ENCODE results near the gene CDKN2AIP. TPM values are rescaled to one million over a fixed set of nuclear protein-coding genes. Genes with fewer than 3 reads are reported as not detected.

The CDKN2AIP gene
- total RNA-seq, 1 experiment from 2014 or later, result 24.0 TPM

DNA sequence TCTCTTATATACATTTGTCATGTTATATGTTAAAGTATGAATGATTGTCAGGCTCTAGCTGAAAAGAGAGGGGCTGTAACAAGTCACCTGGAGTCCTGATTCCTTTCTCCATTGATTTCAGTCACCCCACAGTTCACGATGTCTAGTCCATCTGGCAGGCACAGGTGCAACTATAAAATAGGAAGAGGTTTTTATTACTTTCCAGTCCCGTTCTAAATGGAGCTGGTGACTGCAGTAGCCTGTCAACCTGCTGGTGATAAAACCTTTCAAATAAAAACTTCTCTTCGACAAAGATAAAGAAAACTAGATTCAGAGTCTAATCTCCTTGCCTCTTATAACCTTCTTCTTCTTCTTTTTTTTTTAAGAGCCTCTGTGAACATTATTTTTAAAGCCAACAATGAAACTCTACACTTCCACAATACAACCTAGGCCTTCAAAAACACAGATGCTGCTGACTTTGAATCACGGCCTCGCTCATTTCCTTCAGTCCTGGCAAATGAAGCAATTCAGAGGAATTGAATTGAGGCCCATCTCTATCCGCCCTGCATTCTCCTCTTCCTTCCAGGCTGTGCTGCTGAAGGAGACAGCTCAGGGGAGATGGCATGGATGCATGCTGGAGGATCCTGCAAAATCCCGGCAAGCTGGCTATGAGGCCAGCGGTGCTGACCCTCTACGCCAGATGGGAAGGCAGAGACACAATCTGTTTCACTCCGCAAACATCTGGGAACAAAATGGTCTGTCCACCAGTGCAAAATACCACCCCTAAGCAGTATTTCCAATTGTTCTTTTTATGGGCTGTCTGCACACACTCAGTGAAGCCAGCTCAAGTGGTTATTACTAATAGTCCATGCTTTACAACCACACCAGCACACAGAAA lies 27.3 kb upstream of the CDKN2AIP start:
- Histone ChIP-seq H3K23ac (ENCODE audit: insufficient read length, low read depth, low read length) (no peak overlapping the region), H3K79me1 (ENCODE audit: insufficient read depth, low read depth, low read length, poor library complexity, severe bottlenecking) (no peaks in the 10 kb centered on the region), H3K27me3 (ENCODE audit: insufficient read depth, low read length) (no peaks in the 10 kb centered on the region), H3K56ac (ENCODE audit: insufficient read length, low read depth, low read length) (no peak overlapping the region), H4K8ac (replicated peaks; ENCODE audit: insufficient read length, low read depth, low read length) (no peak overlapping the region), H3K18ac (ENCODE audit: insufficient read length, low read depth, low read length) (no peak overlapping the region), H3K27ac (ENCODE audit: insufficient read length, low read depth, low read length) (no peak overlapping the region), H3K9me3 (ENCODE audit: control insufficient read depth, low read depth, low read length) (no peaks in the 10 kb centered on the region), H3K9ac (ENCODE audit: extremely low read depth, insufficient read length, low read length) (no peak overlapping the region), H2AK5ac (ENCODE audit: insufficient read length, low read length) (no peak overlapping the region), H3K4ac (ENCODE audit: low read depth, low read length) (no peak overlapping the region), H2AFZ (ENCODE audit: low read length) (no peak overlapping the region), H3T11ph (ENCODE audit: low read length) (no peak overlapping the region), H4K20me1 (ENCODE audit: control insufficient read depth, insufficient read depth, insufficient read length) (no peaks in the 10 kb centered on the region), H4K5ac (ENCODE audit: insufficient read length, low read depth, low read length) (no peak overlapping the region), H3K79me2 (ENCODE audit: insufficient read depth, low read length) (no peaks in the 10 kb centered on the region), H2BK20ac (ENCODE audit: low read depth, low read length, poor library complexity, severe bottlenecking) (no peak overlapping the region), H3K14ac (ENCODE audit: insufficient read depth, low read length) (no peak overlapping the region), H2BK12ac (ENCODE audit: insufficient read length, low read depth, low read length) (no peak overlapping the region), H3K4me2 (ENCODE audit: insufficient read depth, insufficient read length, low read length) (no peak overlapping the region), H2BK15ac (ENCODE audit: low read depth, low read length) (no peak overlapping the region), H2BK5ac (ENCODE audit: insufficient read length, low read length) (no peak overlapping the region), H3K23me2 (ENCODE audit: insufficient read length, low read depth, low read length, poor library complexity, severe bottlenecking) (no peaks in the 10 kb centered on the region), H4K91ac (ENCODE audit: insufficient read length, low read depth, low read length) (no peak overlapping the region), H3K4me1 (ENCODE audit: insufficient read depth, low read length) (no peaks in the 10 kb centered on the region), H2BK120ac (ENCODE audit: low read depth, low read length, poor library complexity, severe bottlenecking) (no peak overlapping the region)
- Mint-ChIP-seq H3K27me3 (ENCODE audit: low read depth) (peaks cover 2% of the 10 kb centered on the region), H3K9me3 (no peaks in the 10 kb centered on the region), H3K36me3 (ENCODE audit: insufficient read depth in 1 of 3, low read depth in 3 of 3) (no peaks in the 10 kb centered on the region), H3K4me1 (0 out of 4 replicates have a peak, but pooled peaks cover 0 to 3% of the 10 kb centered on the region in 2 experiments), H3K4me3 (no peak overlapping the region), H3K27ac (no peak overlapping the region)
- no peak for DNase-seq
- TF ChIP-seq, protein P1, sequence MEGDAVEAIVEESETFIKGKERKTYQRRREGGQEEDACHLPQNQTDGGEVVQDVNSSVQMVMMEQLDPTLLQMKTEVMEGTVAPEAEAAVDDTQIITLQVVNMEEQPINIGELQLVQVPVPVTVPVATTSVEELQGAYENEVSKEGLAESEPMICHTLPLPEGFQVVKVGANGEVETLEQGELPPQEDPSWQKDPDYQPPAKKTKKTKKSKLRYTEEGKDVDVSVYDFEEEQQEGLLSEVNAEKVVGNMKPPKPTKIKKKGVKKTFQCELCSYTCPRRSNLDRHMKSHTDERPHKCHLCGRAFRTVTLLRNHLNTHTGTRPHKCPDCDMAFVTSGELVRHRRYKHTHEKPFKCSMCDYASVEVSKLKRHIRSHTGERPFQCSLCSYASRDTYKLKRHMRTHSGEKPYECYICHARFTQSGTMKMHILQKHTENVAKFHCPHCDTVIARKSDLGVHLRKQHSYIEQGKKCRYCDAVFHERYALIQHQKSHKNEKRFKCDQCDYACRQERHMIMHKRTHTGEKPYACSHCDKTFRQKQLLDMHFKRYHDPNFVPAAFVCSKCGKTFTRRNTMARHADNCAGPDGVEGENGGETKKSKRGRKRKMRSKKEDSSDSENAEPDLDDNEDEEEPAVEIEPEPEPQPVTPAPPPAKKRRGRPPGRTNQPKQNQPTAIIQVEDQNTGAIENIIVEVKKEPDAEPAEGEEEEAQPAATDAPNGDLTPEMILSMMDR (conservative IDR thresholded peaks at IDR 0.05), result no peak
- WGBS (ENCODE audit: extremely low coverage, insufficient read length, low lambda C conversion rate), result no CpG with 5 or more reads among the region's 10 CpGs

Data from H9 (cell line).